GDM1 (cell line): Measurements from ENCODE around the gene TRABD2B.

Experiments used
- DNase-seq: peaks from one replicate; lab custom pipeline; 2025; lab: John Stamatoyannopoulos, UW

Gene TRABD2B

GRCh38 chr1:48021792-48022191 lies 24.6 kb upstream of the TRABD2B start:
- no peak for DNase-seq

DNA sequence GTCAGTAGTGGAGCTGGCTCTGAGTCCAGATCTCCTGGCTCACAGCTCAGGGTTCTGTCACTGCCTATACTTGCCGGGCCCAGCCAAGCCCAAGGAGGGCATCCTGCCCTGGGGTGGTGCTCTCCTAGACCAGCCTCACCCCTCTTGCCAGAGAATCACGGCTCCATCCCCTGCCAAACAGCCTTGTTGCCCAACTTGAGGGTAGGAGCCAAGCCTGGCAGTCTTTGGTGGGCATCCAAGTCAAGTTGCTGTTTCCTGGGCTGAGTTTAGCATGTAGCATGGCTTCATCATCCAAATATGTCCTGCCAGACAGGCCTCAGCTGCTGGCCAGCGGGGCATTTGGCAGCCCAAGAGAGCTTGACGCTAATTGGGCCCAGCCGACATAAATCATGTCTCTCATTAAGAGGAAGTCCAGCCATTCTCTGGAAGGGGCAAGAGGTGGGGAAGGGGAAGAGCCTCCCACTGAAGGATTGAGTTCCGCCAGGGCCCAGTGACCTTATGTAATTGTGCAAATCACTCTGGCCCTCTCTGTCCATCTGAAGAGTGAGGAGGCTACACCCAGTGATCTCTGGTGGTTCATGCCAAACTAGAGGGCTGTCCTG lies 22.6 kb upstream of the TRABD2B start:
- DNase-seq, result no peak

- DNase-seq, result no peak
These were observed 21.6 kb upstream of the TRABD2B start for GRCh38 chr1:48018799-48019198.

DNA sequence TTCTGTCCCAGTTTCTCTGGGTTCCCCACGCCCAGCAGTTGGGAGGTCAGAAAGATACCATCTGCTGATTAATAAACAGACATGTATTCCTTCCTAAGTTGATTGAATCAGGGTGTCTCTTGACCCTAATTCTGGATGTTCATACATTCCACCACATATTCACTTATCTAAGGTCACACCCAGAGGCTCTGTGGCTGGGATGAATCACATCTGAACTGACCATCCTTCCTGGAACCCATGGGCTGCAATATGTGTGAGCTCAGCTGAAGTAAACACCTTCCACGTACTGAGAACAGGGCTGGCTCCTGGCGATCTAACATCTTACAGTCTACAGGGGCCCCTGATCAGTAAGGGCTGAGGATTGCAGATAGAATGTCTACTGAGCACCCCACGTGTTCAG lies 20.5 kb upstream of the TRABD2B start:
- DNase-seq, result no peak

DNA sequence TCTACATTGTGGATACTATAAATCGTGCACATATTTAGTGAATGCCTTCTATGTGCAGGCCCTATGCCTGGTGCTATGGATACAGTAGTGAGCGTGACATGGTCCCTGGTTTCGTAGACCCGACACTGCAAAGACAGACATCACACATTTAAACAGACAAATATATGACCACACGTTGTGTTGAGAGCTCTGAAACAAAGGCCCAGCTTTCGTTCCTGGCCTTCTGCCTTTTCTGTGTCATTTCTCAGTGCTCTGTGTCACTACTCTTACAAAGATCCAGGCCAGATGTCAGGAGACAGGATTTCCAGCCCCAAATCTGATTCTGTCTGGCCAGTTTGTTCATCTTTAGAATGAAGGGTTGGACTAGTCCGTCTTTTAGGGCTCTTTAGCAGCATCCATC lies 19.3 kb upstream of the TRABD2B start:
- DNase-seq, result no peak

DNA sequence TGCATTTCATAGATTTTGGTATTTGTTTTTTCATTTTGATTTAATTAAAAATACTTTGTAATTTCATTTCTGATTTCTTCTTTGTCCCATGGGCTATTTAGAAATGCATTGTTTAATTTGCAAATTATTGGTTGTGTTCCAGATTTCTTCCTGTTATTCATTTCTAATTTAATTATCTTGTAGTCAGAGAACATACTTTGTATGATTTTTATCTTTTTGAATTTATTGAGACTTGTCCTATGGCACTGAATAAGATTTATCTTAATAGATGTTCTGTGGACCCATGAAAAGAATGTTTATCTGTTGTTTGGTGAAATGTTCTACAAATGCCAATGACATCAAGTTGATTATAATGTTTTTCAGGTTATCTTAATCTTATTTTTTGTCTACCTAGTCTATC lies 16.1 kb upstream of the TRABD2B start:
- DNase-seq, result no peak

- DNase-seq, result no peak
These were observed 9.9 kb upstream of the TRABD2B start for GRCh38 chr1:48007047-48007446.

- DNase-seq, result no peak
These were observed 9.1 kb upstream of the TRABD2B start for GRCh38 chr1:48006264-48006663.

GRCh38 chr1:48005253-48006117 lies 8.3 kb upstream of the TRABD2B start:
- DNase-seq, result no peak

DNA sequence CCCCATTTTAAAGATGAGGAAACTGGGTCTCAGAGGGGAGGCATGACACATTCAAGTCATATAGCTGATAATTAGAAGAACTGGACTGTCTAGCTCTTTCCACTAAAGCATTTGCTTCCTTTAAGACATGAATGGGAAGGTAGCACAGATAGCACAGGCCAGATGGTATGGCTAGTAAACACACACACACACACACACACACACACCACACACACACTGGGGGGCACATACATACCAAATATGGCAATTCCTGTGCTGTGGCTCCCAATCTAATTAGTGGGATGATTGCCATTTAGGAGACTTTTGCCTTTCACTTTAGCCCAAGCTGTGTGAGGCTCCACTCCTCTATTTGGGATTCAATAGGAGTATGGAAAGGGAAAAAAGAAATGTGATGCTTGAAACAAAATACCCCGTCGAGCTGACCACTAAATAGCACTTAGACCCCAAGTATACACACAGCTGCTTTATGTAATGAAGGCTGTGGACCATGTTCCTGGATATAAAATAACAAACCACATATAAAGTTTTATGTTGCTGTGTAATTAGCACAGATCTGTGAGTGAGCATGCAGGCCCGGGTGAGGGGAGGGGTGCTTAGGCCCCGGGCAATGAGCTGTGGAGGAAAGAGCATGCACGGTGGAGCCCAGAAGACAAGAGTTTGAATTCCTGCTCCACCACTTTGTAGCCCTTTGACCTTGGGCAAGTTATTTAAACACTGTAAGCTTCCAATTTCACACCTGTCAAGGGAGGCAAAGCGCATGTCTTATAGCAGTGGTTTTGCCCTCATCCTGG lies 6.8 kb upstream of the TRABD2B start:
- no peak for DNase-seq

- no peak for DNase-seq
These were observed 5.0 kb upstream of the TRABD2B start for GRCh38 chr1:48002142-48002541.

DNA sequence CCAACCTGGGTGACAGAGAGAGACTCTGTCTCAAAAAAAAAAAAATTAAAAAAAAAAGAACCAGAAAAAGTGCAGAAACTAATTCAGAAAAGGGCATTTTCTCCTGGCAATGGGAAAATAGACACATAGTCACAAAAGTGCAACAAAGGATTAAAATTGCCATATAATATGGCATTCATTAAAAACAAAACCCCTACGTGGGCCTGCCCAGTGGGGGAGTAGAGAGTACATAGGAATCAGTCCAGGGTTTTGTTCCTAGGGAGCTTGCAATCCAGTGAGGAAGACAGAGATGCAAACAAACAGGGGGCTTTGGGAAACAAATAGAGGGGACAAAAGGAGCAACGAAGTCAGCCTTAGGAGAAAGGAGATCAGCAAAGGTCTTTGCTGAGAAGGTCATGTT lies 4.5 kb upstream of the TRABD2B start:
- DNase-seq, result no peak

DNA sequence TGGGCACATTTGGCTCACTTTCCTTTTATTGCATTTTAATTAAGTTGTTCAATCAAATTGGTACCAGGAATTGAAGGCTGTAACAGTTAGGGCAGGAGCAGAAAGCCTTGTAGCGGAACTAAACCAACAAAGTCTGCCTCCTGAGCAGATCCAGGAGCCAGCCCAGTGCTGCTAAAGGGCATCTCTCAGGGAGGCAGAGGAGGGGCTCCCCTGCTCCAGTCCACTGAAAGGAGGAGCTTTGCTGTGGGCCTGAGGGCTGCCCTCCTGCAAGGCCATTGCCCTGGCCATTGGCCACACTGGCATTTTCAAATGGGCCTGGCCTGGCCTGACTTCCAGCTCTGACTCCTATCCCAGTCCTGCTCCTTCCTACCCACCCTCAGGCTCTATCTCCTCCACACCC lies 3.7 kb upstream of the TRABD2B start:
- DNase-seq, result no peak

DNA sequence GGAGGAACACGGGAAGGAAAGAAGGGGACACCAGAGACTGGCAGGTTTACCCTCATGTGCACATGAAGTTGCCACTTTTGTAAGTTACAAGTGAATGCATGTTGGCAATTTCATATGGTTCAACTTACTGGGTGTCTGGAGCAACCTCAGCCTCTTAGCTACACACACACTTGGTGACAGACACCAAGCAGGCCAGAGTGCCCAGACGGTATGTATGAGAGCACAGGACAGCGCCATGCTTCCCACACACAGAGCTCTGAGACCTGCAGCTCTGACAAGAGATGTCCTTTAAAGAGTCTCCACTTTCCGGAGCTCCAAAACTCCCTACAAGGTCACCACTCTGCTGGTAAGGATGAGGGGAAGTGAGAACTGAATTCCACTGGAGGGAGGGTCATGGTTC lies 1.9 kb upstream of the TRABD2B start:
- DNase-seq, result no peak

DNA sequence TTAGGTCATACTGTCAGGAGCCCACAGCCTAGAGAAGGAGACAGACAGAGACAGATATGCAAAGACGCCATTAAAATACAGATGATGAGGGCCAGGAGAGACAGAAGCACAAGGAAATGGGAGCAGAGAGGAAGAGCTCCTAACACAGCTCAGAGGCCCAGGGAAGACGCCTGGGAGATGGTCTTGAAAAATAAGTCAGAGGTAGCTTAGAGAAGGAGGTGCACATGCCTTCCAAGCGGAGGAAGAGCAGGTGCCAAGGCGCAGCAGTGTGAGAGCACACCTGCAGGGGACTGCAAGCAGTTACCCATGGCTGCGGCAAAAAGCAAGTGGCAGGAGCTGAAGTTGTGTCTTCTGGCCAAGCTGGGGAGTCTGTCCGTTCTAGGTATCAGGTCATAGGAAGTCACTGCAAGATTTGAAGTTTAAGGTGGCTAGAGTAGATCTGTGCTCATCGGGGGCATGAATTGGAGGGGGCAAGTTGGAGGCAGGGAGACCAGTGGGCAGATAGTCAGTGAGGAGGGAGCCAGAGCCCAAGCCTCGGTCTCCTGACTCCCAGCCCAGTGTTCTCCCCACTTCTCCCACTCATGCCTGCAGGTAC lies 1.3 kb upstream of the TRABD2B start:
- DNase-seq, result no peak

- DNase-seq, result no peak
These were observed 569 bp downstream of the TRABD2B start for GRCh38 chr1:47996406-47997226.

GRCh38 chr1:47996060-47996405 lies 1.2 kb downstream of the TRABD2B start:
- no peak for DNase-seq

- no peak for DNase-seq
These were observed 1.7 kb downstream of the TRABD2B start for GRCh38 chr1:47995306-47996050.

DNA sequence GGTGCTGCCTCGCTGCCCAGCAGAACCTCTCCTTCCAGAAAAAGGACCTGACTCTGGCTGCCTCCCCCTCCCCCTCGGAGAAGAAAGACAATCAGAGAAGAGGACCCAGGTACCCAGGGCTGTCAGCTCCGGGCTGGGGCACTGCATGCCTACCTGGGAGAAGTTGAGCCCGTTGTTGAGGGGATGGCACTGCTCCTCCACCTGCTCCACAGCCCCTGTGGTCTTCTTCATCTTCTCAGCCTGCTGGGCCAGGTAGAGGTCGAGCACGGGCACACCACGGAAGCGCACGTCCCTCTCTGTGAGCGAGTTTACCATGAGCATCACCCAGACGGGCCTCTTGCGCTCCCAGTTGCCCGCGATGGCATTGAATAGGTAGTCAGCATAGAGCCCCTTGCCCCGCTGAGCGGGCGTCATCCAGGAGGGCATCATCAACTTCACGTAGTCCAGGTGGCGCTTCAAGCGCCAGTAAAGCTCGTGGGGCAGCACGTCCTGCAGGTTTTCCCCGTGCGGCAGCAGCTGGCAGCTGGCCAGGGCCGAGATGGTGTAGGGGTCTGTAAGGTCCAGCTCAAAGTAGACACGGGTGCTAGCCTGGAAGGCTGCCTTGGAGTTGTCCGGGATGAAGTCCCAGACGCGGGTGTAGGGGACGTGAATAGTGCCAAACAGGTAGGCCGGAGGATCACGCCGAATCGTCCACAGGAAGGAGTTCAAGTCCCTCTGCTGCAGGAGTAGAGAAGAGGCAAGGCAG lies 3.1 kb downstream of the TRABD2B start:
- DNase-seq, result no peak

DNA sequence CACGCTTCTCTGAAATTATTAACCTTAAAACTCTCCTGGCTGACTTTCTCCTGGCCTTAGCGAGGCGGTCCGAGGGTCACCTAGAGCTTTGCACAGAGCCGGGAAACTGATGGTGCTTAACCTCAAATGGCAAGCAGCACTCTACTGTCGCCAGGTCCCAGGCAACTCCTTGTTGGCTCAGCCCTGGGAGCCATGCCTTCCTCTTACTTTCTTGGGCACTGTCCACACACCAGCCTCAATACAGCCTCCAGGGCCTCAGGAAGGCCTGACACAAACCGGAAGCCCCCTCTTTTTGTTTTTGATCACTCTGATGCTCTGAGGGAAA lies 3.8 kb downstream of the TRABD2B start:
- no peak for DNase-seq
